ENCODE measurements around the gene DCC. TPM values are rescaled to one million over a fixed set of nuclear protein-coding genes. Genes with fewer than 3 reads are reported as not detected.

Gene DCC
- polyA plus RNA-seq, 2 of the 4 experiments (the other 2 are of a cell fraction) = 0.12 TPM; not detected in 1

DNA sequence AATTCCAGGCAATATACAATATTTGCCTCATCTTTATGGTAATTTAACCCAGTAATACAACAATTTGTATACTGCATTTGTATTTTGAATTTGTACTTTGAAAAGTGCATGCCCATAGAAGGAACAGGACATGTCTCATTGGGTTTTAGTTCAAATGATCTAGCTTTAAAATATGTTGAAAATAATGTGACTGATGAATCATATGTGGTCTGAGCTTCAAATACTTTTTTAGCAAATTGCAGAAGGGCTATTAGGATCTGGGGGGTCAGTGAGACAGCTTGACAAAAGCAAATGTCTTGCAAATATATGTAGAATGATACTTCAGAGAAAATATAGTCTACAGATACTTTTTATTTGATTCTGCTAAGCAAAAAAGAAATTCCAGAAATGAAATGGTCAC lies 248.9 kb downstream of the DCC start:
- Histone ChIP-seq H3K4me1 (no peaks in the 10 kb centered on the region), H3K9me3 (no peaks in the 10 kb centered on the region), H3K27ac (no peak overlapping the region), H3K4me2 (no peak overlapping the region), H3K4me3 (no peak overlapping the region)
- ChIA-PET POLR2A (no interaction called here), CTCF (interaction anchor here (1.2 kb wide), 1 partner anchor 20 kb away, joined by 3 read pairs; no protein-coding TSS in a partner anchor)
- no peak for TF ChIP-seq HOXB13 (CRISPR knock-in tag; IDR thresholded peaks at IDR 0.05; ENCODE audit: low read depth)
- TF ChIP-seq HOXA7 (CRISPR knock-in tag; IDR thresholded peaks at IDR 0.05) = no peak
- TF ChIP-seq RAD21 (conservative IDR thresholded peaks at IDR 0.05 in 1 of 2, IDR thresholded peaks at IDR 0.05 in 1 of 2) = no peak
- TF ChIP-seq CBX8 (IDR thresholded peaks at IDR 0.05) = no peak
- no peak for TF ChIP-seq ZC3H11A (IDR thresholded peaks at IDR 0.05)
- TF ChIP-seq MYC (IDR thresholded peaks at IDR 0.05; ENCODE audit: borderline replicate concordance, low read length) = no peak
- TF ChIP-seq KDM1A (IDR thresholded peaks at IDR 0.05; ENCODE audit: low read depth) = no peak
- no peak for TF ChIP-seq ZNF302 (CRISPR knock-in tag; IDR thresholded peaks at IDR 0.05)
- no peak for TF ChIP-seq HDAC2 (IDR thresholded peaks at IDR 0.05)
- TF ChIP-seq NPAS2 (CRISPR knock-in tag; IDR thresholded peaks at IDR 0.05; ENCODE audit: borderline replicate concordance) = no peak
- no peak for TF ChIP-seq EHMT2 (IDR thresholded peaks at IDR 0.05; ENCODE audit: low read depth)
- TF ChIP-seq EHF (CRISPR knock-in tag; IDR thresholded peaks at IDR 0.05) = no peak
- TF ChIP-seq EP300 (IDR thresholded peaks at IDR 0.05) = no peak
- TF ChIP-seq TFCP2L1 (CRISPR knock-in tag; IDR thresholded peaks at IDR 0.05) = no peak
- ATAC-seq = no peak
- no peak for DNase-seq (ENCODE audit: low read depth in 1 of 2, low spot score in 1 of 2)
- no peak for FAIRE-seq

DNA sequence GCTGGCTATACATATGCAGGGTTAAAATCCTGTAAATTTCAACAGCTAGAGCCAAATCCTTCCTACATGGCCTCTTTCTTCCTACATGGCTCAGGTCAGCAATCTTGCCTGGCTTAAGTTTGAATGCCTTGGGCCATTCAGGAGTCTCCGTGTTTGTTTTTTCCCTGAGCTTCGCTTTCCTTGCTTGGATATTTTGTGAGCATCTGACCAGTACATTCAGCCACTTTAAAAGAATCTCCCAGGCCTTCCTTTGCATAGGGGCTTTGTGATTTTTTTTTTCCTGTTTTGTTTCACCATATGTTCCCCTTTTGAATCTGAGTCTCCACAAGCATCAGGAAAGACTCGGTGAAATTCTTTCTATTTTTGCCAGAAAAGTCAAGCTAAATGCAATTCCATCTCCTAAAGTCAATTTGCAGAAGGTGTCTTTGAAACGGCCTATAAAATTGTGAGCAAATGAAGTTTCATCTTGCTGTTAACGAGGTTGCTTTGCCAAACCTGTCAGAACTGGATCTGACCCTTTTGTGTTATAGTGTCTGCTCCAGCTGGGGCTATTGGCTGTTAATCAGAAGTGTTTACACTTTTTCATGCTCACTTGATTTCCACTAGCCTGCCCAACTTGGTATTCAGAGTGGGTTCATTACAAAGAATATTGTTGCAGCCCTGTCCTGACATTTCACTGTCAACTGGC lies 256.9 kb downstream of the DCC start:
- H3K4me1 ChIP-seq = no peaks in the 10 kb centered on the region
- FAIRE-seq (no peak), ATAC-seq (no peak), DNase-seq (ENCODE audit: low read depth in 1 of 2, low spot score in 1 of 2) (no peak)
- TF ChIP-seq HDAC2 (IDR thresholded peaks at IDR 0.05) = no peak
- TF ChIP-seq POLR2A (IDR thresholded peaks at IDR 0.05; ENCODE audit: low read length) = no peak
- TF ChIP-seq SREBF2 (IDR thresholded peaks at IDR 0.05) = no peak
- TF ChIP-seq HOXB5 (CRISPR knock-in tag; IDR thresholded peaks at IDR 0.05) = no peak
- no peak for TF ChIP-seq PHF8 (IDR thresholded peaks at IDR 0.05; ENCODE audit: borderline replicate concordance, low read depth)
- TF ChIP-seq FOSB (CRISPR knock-in tag; IDR thresholded peaks at IDR 0.05) = no peak
- no peak for TF ChIP-seq KDM1A (IDR thresholded peaks at IDR 0.05; ENCODE audit: low read depth)
- TF ChIP-seq KDM5A (IDR thresholded peaks at IDR 0.05) = no peak
- TF ChIP-seq RARB (CRISPR knock-in tag; IDR thresholded peaks at IDR 0.05) = no peak
- no peak for TF ChIP-seq CBX8 (IDR thresholded peaks at IDR 0.05)
- no peak for TF ChIP-seq ZSCAN20 (CRISPR knock-in tag; IDR thresholded peaks at IDR 0.05)
- TF ChIP-seq ESRRA (IDR thresholded peaks at IDR 0.05; ENCODE audit: borderline replicate concordance, low read length) = no peak
- TF ChIP-seq NR3C1 (IDR thresholded peaks at IDR 0.05) = no peak
- TF ChIP-seq, protein P1, sequence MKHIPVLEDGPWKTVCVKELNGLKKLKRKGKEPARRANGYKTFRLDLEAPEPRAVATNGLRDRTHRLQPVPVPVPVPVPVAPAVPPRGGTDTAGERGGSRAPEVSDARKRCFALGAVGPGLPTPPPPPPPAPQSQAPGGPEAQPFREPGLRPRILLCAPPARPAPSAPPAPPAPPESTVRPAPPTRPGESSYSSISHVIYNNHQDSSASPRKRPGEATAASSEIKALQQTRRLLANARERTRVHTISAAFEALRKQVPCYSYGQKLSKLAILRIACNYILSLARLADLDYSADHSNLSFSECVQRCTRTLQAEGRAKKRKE (CRISPR knock-in tag; IDR thresholded peaks at IDR 0.05; ENCODE audit: low read depth) = no peak
- H3K9me3 ChIP-seq = no peaks in the 10 kb centered on the region
- no peak overlapping the region for H3K27ac ChIP-seq
- no peak overlapping the region for H3K4me2 ChIP-seq
- no peak overlapping the region for H3K4me3 ChIP-seq
- POLR2A ChIA-PET = no interaction called here
- WGBS (ENCODE audit: missing lambda C conversion rate) = 60% methylated on average over 5 of the region's 5 CpGs
- CTCF ChIA-PET = no interaction called here

DNA sequence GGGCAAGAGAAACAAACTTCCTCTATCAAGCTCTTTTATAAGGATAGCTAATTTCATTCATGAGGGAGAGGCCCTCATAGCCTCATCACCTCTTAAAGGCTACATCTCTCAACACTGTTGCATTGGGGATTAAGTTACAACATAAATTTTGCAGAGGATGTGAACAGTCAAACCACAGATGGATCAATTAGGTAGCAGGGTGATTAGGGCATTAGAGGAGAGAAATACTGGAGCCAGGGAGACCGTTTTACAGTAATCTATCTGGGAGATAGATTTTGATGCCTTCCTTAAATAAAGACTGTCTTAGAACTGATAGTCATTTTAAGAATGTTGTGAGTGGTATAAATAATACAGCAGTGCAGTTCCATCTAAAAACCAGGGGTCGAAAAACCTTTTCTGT lies 258.9 kb downstream of the DCC start:
- CTCF ChIA-PET = no interaction called here
- FAIRE-seq (no peak), ATAC-seq (no peak), DNase-seq (ENCODE audit: low read depth in 1 of 2, low spot score in 1 of 2) (no peak)
- no peak overlapping the region for H3K4me2 ChIP-seq
- no peak overlapping the region for H3K27ac ChIP-seq
- H3K4me1 ChIP-seq = no peaks in the 10 kb centered on the region
- 17% methylated on average over 2 of the region's 2 CpGs for whole genome bisulfite sequencing (ENCODE audit: missing lambda C conversion rate)
- no peak overlapping the region for H3K4me3 ChIP-seq
- POLR2A ChIA-PET = no interaction called here
- H3K9me3 ChIP-seq = no peaks in the 10 kb centered on the region
- TF ChIP-seq, protein P2, sequence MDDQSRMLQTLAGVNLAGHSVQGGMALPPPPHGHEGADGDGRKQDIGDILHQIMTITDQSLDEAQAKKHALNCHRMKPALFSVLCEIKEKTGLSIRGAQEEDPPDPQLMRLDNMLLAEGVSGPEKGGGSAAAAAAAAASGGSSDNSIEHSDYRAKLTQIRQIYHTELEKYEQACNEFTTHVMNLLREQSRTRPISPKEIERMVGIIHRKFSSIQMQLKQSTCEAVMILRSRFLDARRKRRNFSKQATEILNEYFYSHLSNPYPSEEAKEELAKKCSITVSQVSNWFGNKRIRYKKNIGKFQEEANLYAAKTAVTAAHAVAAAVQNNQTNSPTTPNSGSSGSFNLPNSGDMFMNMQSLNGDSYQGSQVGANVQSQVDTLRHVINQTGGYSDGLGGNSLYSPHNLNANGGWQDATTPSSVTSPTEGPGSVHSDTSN (IDR thresholded peaks at IDR 0.05) = no peak
- TF ChIP-seq KDM5A (IDR thresholded peaks at IDR 0.05) = no peak
- no peak for TF ChIP-seq TP53 (CRISPR knock-in tag; IDR thresholded peaks at IDR 0.05)
- TF ChIP-seq, protein P3, sequence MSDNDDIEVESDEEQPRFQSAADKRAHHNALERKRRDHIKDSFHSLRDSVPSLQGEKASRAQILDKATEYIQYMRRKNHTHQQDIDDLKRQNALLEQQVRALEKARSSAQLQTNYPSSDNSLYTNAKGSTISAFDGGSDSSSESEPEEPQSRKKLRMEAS (IDR thresholded peaks at IDR 0.05) = no peak
- TF ChIP-seq NPAS2 (CRISPR knock-in tag; IDR thresholded peaks at IDR 0.05; ENCODE audit: borderline replicate concordance) = no peak
- no peak for TF ChIP-seq GATA3 (IDR thresholded peaks at IDR 0.05; ENCODE audit: borderline replicate concordance)
- TF ChIP-seq, protein P4, sequence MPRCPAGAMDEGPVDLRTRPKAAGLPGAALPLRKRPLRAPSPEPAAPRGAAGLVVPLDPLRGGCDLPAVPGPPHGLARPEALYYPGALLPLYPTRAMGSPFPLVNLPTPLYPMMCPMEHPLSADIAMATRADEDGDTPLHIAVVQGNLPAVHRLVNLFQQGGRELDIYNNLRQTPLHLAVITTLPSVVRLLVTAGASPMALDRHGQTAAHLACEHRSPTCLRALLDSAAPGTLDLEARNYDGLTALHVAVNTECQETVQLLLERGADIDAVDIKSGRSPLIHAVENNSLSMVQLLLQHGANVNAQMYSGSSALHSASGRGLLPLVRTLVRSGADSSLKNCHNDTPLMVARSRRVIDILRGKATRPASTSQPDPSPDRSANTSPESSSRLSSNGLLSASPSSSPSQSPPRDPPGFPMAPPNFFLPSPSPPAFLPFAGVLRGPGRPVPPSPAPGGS (IDR thresholded peaks at IDR 0.05) = no peak
- no peak for TF ChIP-seq FOSL2 (IDR thresholded peaks at IDR 0.05)
- TF ChIP-seq FOSL2 (CRISPR knock-in tag; IDR thresholded peaks at IDR 0.05) = no peak
- TF ChIP-seq ZC3H11A (IDR thresholded peaks at IDR 0.05) = no peak
- no peak for TF ChIP-seq FOXS1 (CRISPR knock-in tag; IDR thresholded peaks at IDR 0.05)
- TF ChIP-seq CEBPB (IDR thresholded peaks at IDR 0.05) = no peak
- TF ChIP-seq, protein P5, sequence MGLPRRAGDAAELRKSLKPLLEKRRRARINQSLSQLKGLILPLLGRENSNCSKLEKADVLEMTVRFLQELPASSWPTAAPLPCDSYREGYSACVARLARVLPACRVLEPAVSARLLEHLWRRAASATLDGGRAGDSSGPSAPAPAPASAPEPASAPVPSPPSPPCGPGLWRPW (IDR thresholded peaks at IDR 0.05) = no peak
- TF ChIP-seq RAD21 (conservative IDR thresholded peaks at IDR 0.05 in 1 of 2, IDR thresholded peaks at IDR 0.05 in 1 of 2) = no peak
- no peak for TF ChIP-seq EHMT2 (IDR thresholded peaks at IDR 0.05; ENCODE audit: low read depth)

Measured in A549 (cell line).